Esophagus squamous epithelium (tissue), 4 donors: Measurements from ENCODE around the gene MYPN.

ENCODE experiments used
- POLR2A ChIP-seq, 4 donors: fragments of 450-650 bp; IDR thresholded peaks; one replicate each; pipeline ENCODE4 v1.6.1; 2017; ENCODE audit warnings: antibody characterized with exemption in 4 of 4, mild to moderate bottlenecking in 4 of 4, moderate library complexity in 3 of 4
- TF ChIP-seq, protein P1 (sequence below), 6 experiments: fragments of 450-650 bp in 4 of 6; fragments of 200-600 bp in 2 of 6; sonication (generic) in 2 of 6; IDR thresholded peaks; one replicate each; pipeline ENCODE4 v1.5.1; 2016 to 2019; ENCODE audit warnings: antibody characterized with exemption in 6 of 6, mild to moderate bottlenecking in 4 of 6, moderate library complexity in 4 of 6

DNA sequence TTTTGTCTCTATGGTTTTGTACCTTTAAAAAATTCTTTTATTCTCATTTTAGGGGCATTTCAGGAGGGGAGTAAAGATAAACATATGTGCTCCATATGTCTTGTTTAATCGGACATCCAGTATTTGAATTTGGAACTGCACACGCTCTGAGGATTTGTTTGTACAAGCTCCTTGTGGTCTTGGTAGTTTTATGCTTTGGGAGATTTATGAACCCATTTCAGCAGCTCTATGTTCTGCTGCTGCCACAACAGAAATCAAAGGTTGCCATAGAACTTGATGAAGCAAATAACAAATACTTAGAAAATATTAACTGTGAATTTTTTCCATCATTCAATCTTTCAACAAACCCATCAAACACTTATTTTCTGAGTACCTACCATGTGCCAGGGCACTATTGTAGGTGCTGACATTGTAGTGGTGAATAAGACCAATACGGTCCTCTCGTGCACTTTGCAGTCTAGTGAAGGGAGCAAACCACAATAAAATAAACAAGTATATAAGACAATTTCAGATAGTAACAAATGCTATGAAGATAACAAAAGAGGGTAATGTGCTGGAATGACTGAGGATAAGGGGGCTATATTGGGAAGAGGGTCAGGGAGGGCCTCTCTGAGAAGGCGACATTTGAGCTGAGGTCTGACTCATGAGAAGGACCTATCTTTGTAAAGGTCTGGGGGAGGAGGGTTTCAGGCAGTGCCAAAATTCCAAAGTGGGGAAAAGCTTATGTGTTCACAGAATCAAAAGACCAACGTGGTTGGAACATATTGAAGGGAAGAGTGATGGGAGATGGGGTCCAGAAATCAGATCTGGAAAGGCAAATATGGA lies 30.4 kb downstream of the MYPN start:
- TF ChIP-seq, protein P1, sequence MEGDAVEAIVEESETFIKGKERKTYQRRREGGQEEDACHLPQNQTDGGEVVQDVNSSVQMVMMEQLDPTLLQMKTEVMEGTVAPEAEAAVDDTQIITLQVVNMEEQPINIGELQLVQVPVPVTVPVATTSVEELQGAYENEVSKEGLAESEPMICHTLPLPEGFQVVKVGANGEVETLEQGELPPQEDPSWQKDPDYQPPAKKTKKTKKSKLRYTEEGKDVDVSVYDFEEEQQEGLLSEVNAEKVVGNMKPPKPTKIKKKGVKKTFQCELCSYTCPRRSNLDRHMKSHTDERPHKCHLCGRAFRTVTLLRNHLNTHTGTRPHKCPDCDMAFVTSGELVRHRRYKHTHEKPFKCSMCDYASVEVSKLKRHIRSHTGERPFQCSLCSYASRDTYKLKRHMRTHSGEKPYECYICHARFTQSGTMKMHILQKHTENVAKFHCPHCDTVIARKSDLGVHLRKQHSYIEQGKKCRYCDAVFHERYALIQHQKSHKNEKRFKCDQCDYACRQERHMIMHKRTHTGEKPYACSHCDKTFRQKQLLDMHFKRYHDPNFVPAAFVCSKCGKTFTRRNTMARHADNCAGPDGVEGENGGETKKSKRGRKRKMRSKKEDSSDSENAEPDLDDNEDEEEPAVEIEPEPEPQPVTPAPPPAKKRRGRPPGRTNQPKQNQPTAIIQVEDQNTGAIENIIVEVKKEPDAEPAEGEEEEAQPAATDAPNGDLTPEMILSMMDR (IDR thresholded peaks at IDR 0.05), result no peak
- TF ChIP-seq POLR2A (IDR thresholded peaks at IDR 0.05), result no peak
